IPS-11a (cell line): Measurements from ENCODE around the gene ARHGEF11.

ENCODE experiments used
- H3K4me3 ChIP-seq: one replicate; pipeline ENCODE4 v1.5.1; 2013; ENCODE audit warnings: low read depth, low read length, control low read depth

Gene ARHGEF11

GRCh38 chr1:156956333-156956732 lies 89.2 kb downstream of the ARHGEF11 start:
- H3K4me3 ChIP-seq: no peak overlapping the region

GRCh38 chr1:156953571-156953970 lies 92.0 kb downstream of the ARHGEF11 start:
- H3K4me3 ChIP-seq: no peak overlapping the region

GRCh38 chr1:156951371-156951770 lies 94.2 kb downstream of the ARHGEF11 start:
- H3K4me3 ChIP-seq: no peak overlapping the region

GRCh38 chr1:156949127-156949526 lies 96.4 kb downstream of the ARHGEF11 start:
- no peak overlapping the region for H3K4me3 ChIP-seq

- no peak overlapping the region for H3K4me3 ChIP-seq
Measured at GRCh38 chr1:156948708-156949107, 96.8 kb downstream of the ARHGEF11 start.

- no peak overlapping the region for H3K4me3 ChIP-seq
Measured at GRCh38 chr1:156947818-156948525, 97.6 kb downstream of the ARHGEF11 start.

- H3K4me3 ChIP-seq: no peak overlapping the region
Measured at GRCh38 chr1:156947127-156947526, 98.4 kb downstream of the ARHGEF11 start.

- H3K4me3 ChIP-seq: no peak overlapping the region
Measured at GRCh38 chr1:156945881-156946661, 99.5 kb downstream of the ARHGEF11 start.

- no peak overlapping the region for H3K4me3 ChIP-seq
Measured at GRCh38 chr1:156944848-156945247, 100.7 kb downstream of the ARHGEF11 start.

- H3K4me3 ChIP-seq: no peak overlapping the region
Measured at GRCh38 chr1:156944268-156944667, 101.3 kb downstream of the ARHGEF11 start.

GRCh38 chr1:156943756-156944155 lies 101.8 kb downstream of the ARHGEF11 start:
- H3K4me3 ChIP-seq: no peak overlapping the region

GRCh38 chr1:156942576-156942975 lies 103.0 kb downstream of the ARHGEF11 start:
- H3K4me3 ChIP-seq: no peak overlapping the region

- H3K4me3 ChIP-seq: no peak overlapping the region
Measured at GRCh38 chr1:156942176-156942575, 103.4 kb downstream of the ARHGEF11 start.

GRCh38 chr1:156941675-156942074 lies 103.9 kb downstream of the ARHGEF11 start:
- H3K4me3 ChIP-seq: no peak overlapping the region

- H3K4me3 ChIP-seq: no peak overlapping the region
Measured at GRCh38 chr1:156939786-156940334, 105.7 kb downstream of the ARHGEF11 start.

GRCh38 chr1:156938813-156939212 lies 106.7 kb downstream of the ARHGEF11 start:
- H3K4me3 ChIP-seq: no peak overlapping the region

- H3K4me3 ChIP-seq: no peak overlapping the region
Measured at GRCh38 chr1:156937883-156938282, 107.7 kb downstream of the ARHGEF11 start.

GRCh38 chr1:156936721-156937220 lies 108.8 kb downstream of the ARHGEF11 start:
- no peak overlapping the region for H3K4me3 ChIP-seq

- no peak overlapping the region for H3K4me3 ChIP-seq
Measured at GRCh38 chr1:156936191-156936590, 109.4 kb downstream of the ARHGEF11 start.

GRCh38 chr1:156935505-156936128 lies 109.9 kb downstream of the ARHGEF11 start:
- no peak overlapping the region for H3K4me3 ChIP-seq

GRCh38 chr1:156933136-156933535 lies 112.4 kb downstream of the ARHGEF11 start:
- H3K4me3 ChIP-seq: no peak overlapping the region
